HCT116 (cell line): ENCODE data around the gene ZSWIM8. TPM values are rescaled to one million over a fixed set of nuclear protein-coding genes. Genes with fewer than 3 reads are reported as not detected.

Experiments
- ATAC-seq: fragments of 200-7000 bp; cut with Tn5 transposase; 2 replicates; pipeline ENCODE4 v1.9.1; 2020; ENCODE audit warnings: mild to moderate bottlenecking, moderate library complexity
- BruUV-seq: library from RNA; stranded (reverse); fragments of 400-500 nt; replicated peaks from 2 replicates; lab custom pipeline; 2021; lab: Mats Ljungman, UMichigan
- CTCF ChIA-PET: fragments of 300-600 bp; sonication (Branson Sonifier 250); formaldehyde crosslinking; loops from one replicate; lab custom pipeline; 2021; ENCODE audit warnings: antibody characterized with exemption; lab: Charles Lee
- POLR2A ChIA-PET: fragments of 300-600, 350-600 bp; sonication (Branson Sonifier 250); formaldehyde crosslinking; loops from one replicate; lab custom pipeline; 2021; ENCODE audit warnings: antibody characterized with exemption; lab: Charles Lee
- RAD21 ChIA-PET, 2 experiments: fragments of 300-600 bp; sonication (Branson Sonifier 250); formaldehyde crosslinking; loops; one replicate each; lab custom pipeline; 2023; ENCODE audit warnings: low total read pairs in 2 of 2; ENCODE audit not compliant: uncharacterized antibody in 2 of 2, unreplicated experiment in 2 of 2, low non-redundant PET in 1 of 2; lab: Charles Lee
- DNase-seq: peaks from one replicate; pipeline ENCODE4 v3.0.0-alpha.2; 2010; ENCODE audit warnings: low read depth, low spot score
- H2AFZ ChIP-seq: fragments of 200-600 bp; shearing (Covaris generic), sonication (generic); 2 replicates; pipeline ENCODE4 v1.6.1; 2017; ENCODE audit warnings: low read depth, mixed run types, mixed read lengths, antibody characterized with exemption, low read length; ENCODE audit not compliant: poor library complexity, severe bottlenecking
- H3K27ac ChIP-seq: 2 replicates; pipeline ENCODE4 v1.5.1; 2012; ENCODE audit warnings: low read depth, low read length
- H3K27me3 ChIP-seq: fragments of 200-600 bp; sonication (generic); 2 replicates; pipeline ENCODE4 v1.6.1; 2016; ENCODE audit warnings: mixed run types, low read length, mixed read lengths; ENCODE audit not compliant: insufficient read depth
- H3K36me3 ChIP-seq, 2 experiments: fragments of 200-500 bp in 1 of 2; fragments of 200-600 bp in 1 of 2; sonication (Bioruptor generic) in 1 of 2; sonication (generic) in 1 of 2; 2 replicates each; pipeline versions ENCODE4 v1.5.1 to v1.6.1; 2014 to 2016; ENCODE audit warnings: low read length in 2 of 2, inconsistent platforms in 1 of 2, mixed read lengths in 1 of 2, mixed run types in 1 of 2; ENCODE audit not compliant: insufficient read depth in 2 of 2, control insufficient read depth in 1 of 2
- H3K4me1 ChIP-seq, 2 experiments: fragments of 200-600 bp in 1 of 2; sonication (generic) in 1 of 2; 2 replicates each; pipeline versions ENCODE4 v1.5.1 to v1.6.1; 2012 to 2017; ENCODE audit warnings: low read length in 2 of 2, inconsistent platforms in 1 of 2, mild to moderate bottlenecking in 1 of 2, mixed read lengths in 1 of 2, mixed run types in 1 of 2, moderate library complexity in 1 of 2; ENCODE audit not compliant: insufficient read depth in 2 of 2, control insufficient read depth in 1 of 2
- H3K4me2 ChIP-seq: fragments of 200-600 bp; sonication (generic); 2 replicates; pipeline ENCODE4 v1.6.1; 2017; ENCODE audit warnings: mixed run types, low read length, mixed read lengths
- H3K4me3 ChIP-seq, 2 experiments: fragments of 200-600 bp in 1 of 2; sonication (generic) in 1 of 2; replicated peaks in 1 of 2; 2 replicates each; pipeline ENCODE4 v1.5.1; 2011 to 2016; ENCODE audit warnings: low read length in 2 of 2, control low read depth in 1 of 2, low read depth in 1 of 2, mild to moderate bottlenecking in 1 of 2, mixed read lengths in 1 of 2, mixed run types in 1 of 2
- H3K79me2 ChIP-seq: fragments of 200-600 bp; sonication (generic); 2 replicates; pipeline ENCODE4 v1.6.1; 2017; ENCODE audit warnings: mild to moderate bottlenecking, mixed run types, low read length, moderate library complexity, mixed read lengths; ENCODE audit not compliant: insufficient read depth
- H3K9ac ChIP-seq: fragments of 200-600 bp; sonication (generic); 2 replicates; pipeline ENCODE4 v1.6.1; 2016; ENCODE audit warnings: low read length, mixed read lengths
- H3K9me2 ChIP-seq: fragments of 200-600 bp; sonication (generic), shearing (Covaris generic); 2 replicates; pipeline ENCODE4 v1.6.1; 2017; ENCODE audit warnings: mixed run types, mild to moderate bottlenecking, moderate library complexity; ENCODE audit not compliant: insufficient read depth
- H3K9me3 ChIP-seq, 2 experiments: fragments of 200-500 bp in 1 of 2; fragments of 200-600 bp in 1 of 2; sonication (Bioruptor generic) in 1 of 2; sonication (generic) in 1 of 2; 2 replicates each; pipeline ENCODE4 v1.6.1; 2014 to 2017; ENCODE audit warnings: low read length in 2 of 2, mixed read lengths in 2 of 2, inconsistent platforms in 1 of 2, low read depth in 1 of 2, mild to moderate bottlenecking in 1 of 2, mixed run types in 1 of 2, moderate library complexity in 1 of 2; ENCODE audit not compliant: control insufficient read depth in 1 of 2, insufficient read depth in 1 of 2
- H4K20me1 ChIP-seq: fragments of 200-600 bp; sonication (generic), shearing (Covaris generic); 2 replicates; pipeline ENCODE4 v1.6.1; 2017; ENCODE audit warnings: mixed run types, mild to moderate bottlenecking, moderate library complexity; ENCODE audit not compliant: insufficient read depth
- CBX3 ChIP-seq: IDR thresholded peaks from 2 replicates; pipeline ENCODE4 v1.6.1; 2012; ENCODE audit warnings: low read depth
- CEBPB ChIP-seq: IDR thresholded peaks from 2 replicates; pipeline ENCODE4 v1.6.1; 2012; ENCODE audit warnings: low read depth
- EGR1 ChIP-seq: IDR thresholded peaks from 2 replicates; pipeline ENCODE4 v1.6.1; 2012; ENCODE audit warnings: low read depth
- ELF1 ChIP-seq: IDR thresholded peaks from 2 replicates; pipeline ENCODE4 v1.6.1; 2012; ENCODE audit warnings: low read depth, borderline replicate concordance
- EZH2 ChIP-seq: fragments of 200-600 bp; sonication (generic); IDR thresholded peaks from 2 replicates; pipeline ENCODE4 v1.6.1; 2017; ENCODE audit warnings: antibody characterized with exemption, mixed run types
- EZH2phosphoT487 ChIP-seq: fragments of 200-600 bp; IDR thresholded peaks from 2 replicates; pipeline ENCODE4 v1.6.1; 2018; ENCODE audit warnings: antibody characterized with exemption, borderline replicate concordance
- FOSL1 ChIP-seq: IDR thresholded peaks from 2 replicates; pipeline ENCODE4 v1.6.1; 2012; ENCODE audit warnings: low read depth
- POLR2AphosphoS5 ChIP-seq: IDR thresholded peaks from 2 replicates; pipeline ENCODE4 v1.6.1; 2011; ENCODE audit warnings: mild to moderate bottlenecking, low read depth, low read length, moderate library complexity
- RAD21 ChIP-seq: IDR thresholded peaks from 2 replicates; pipeline ENCODE4 v1.6.1; 2012; ENCODE audit warnings: low read depth, mild to moderate bottlenecking
- REST ChIP-seq: IDR thresholded peaks from 2 replicates; pipeline ENCODE4 v1.6.1; 2012; ENCODE audit warnings: low read depth
- SP1 ChIP-seq: IDR thresholded peaks from 2 replicates; pipeline ENCODE4 v1.6.1; 2012; ENCODE audit warnings: low read depth
- SRF ChIP-seq: IDR thresholded peaks from 2 replicates; pipeline ENCODE4 v1.6.1; 2012; ENCODE audit warnings: low read depth
- TCF7L2 ChIP-seq: IDR thresholded peaks from 2 replicates; pipeline ENCODE4 v1.7.0; 2011; ENCODE audit warnings: borderline replicate concordance, inconsistent platforms; ENCODE audit not compliant: insufficient read depth, insufficient read length; ENCODE audit errors: extremely low read depth
- YY1 ChIP-seq: IDR thresholded peaks from 2 replicates; pipeline ENCODE4 v1.6.1; 2011; ENCODE audit warnings: low read length, low read depth, moderate library complexity, mild to moderate bottlenecking; ENCODE audit not compliant: insufficient replicate concordance; ENCODE audit errors: extremely low read depth
- ZFX ChIP-seq: fragments of 450-650 bp; IDR thresholded peaks from 2 replicates; pipeline ENCODE4 v1.6.1; 2017
- intact Hi-C: fragments of 100-400 bp; cut with micrococcal nuclease; formaldehyde crosslinking; loops from 2 replicates; pipeline ENCODE4 v1.10.0; 2022
- total RNA-seq: library from RNA; stranded (reverse); gene quantifications from one replicate; pipeline ENCODE4 v1.2.1, GENCODE V29; 2021; ENCODE audit not compliant: unreplicated experiment
- TF ChIP-seq, protein P1 (sequence below): IDR thresholded peaks from 2 replicates; pipeline ENCODE4 v1.6.1; 2011; ENCODE audit warnings: mild to moderate bottlenecking, low read length, moderate library complexity; ENCODE audit not compliant: insufficient replicate concordance; ENCODE audit errors: extremely low read depth

ZSWIM8 gene
- total RNA-seq, 1 experiment from 2014 or later, result 49.9 TPM

DNA sequence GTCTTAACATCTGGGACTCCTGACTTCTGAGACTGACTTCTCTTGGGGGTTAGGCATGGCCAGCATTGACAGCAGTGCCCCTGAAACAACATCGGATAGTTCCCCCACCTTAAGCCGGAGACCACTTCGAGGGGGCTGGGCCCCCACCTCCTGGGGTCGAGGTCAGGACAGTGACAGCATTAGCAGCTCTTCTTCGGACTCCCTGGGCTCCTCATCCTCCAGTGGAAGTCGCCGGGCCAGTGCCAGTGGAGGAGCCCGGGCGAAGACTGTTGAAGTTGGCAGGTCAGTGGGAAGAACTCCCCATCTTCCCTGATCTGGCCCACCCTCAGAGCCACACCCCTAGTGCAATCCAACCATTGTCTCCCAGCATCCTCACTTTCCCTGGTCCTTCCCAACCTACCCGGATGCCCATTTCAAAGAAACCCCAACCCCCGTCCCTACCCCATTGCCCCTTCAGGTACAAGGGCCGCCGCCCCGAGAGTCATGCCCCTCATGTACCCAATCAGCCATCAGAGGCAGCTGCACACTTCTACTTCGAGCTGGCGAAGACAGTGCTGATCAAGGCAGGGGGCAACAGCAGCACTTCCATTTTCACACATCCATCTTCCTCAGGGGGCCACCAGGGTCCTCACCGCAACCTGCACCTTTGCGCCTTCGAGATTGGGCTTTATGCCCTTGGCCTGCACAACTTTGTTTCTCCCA is 12.1 kb downstream of the ZSWIM8 start:
- DNase-seq (no peak), ATAC-seq (no peak)
- H3K9ac ChIP-seq, result no peak overlapping the region
- CTCF ChIA-PET, result no interaction called here
- no peak overlapping the region for H2AFZ ChIP-seq
- no peaks in the 10 kb centered on the region for H3K9me3 ChIP-seq
- no peaks in the 10 kb centered on the region for H4K20me1 ChIP-seq
- H3K27me3 ChIP-seq, result no peaks in the 10 kb centered on the region
- H3K27ac ChIP-seq, result no peak overlapping the region
- H3K36me3 ChIP-seq, result peaks cover 22 to 34% of the 10 kb centered on the region in 2 experiments
- no TSS peak for BruUV-seq
- RAD21 ChIA-PET, result no interaction called here
- POLR2A ChIA-PET, result no interaction called here
- no peaks in the 10 kb centered on the region for H3K4me1 ChIP-seq
- no peaks in the 10 kb centered on the region for H3K79me2 ChIP-seq
- intact Hi-C loops, result no loop called here
- H3K4me2 ChIP-seq, result no peak overlapping the region
- no peak for TF ChIP-seq TCF7L2
- TF ChIP-seq CEBPB, result no peak
- TF ChIP-seq, protein P1, sequence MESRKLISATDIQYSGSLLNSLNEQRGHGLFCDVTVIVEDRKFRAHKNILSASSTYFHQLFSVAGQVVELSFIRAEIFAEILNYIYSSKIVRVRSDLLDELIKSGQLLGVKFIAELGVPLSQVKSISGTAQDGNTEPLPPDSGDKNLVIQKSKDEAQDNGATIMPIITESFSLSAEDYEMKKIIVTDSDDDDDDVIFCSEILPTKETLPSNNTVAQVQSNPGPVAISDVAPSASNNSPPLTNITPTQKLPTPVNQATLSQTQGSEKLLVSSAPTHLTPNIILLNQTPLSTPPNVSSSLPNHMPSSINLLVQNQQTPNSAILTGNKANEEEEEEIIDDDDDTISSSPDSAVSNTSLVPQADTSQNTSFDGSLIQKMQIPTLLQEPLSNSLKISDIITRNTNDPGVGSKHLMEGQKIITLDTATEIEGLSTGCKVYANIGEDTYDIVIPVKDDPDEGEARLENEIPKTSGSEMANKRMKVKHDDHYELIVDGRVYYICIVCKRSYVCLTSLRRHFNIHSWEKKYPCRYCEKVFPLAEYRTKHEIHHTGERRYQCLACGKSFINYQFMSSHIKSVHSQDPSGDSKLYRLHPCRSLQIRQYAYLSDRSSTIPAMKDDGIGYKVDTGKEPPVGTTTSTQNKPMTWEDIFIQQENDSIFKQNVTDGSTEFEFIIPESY, result no peak
- no peaks in the 10 kb centered on the region for H3K9me2 ChIP-seq
- H3K4me3 ChIP-seq, result no peak overlapping the region

DNA sequence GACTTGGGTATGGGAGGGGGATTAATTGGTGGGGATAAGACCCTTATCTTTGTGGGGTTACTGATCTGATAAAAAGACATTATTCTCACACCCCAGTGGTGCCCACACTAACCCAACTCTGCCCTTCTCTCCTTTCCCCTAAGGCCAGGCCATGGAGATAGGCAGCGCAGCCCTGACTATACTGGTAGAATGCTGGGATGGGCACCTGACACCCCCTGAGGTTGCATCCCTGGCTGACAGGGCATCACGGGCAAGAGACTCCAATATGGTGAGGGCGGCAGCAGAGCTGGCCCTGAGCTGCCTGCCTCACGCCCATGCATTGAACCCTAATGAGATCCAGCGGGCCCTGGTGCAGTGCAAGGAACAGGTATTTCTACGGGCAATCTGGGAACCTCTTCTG is 12.7 kb downstream of the ZSWIM8 start:
- intact Hi-C loops, result no loop called here
- Histone ChIP-seq H2AFZ (no peak overlapping the region), H3K27me3 (no peaks in the 10 kb centered on the region), H3K4me1 (no peaks in the 10 kb centered on the region), H3K9ac (no peak overlapping the region), H3K36me3 (peaks cover 21 to 40% of the 10 kb centered on the region in 2 experiments), H3K4me2 (no peak overlapping the region), H3K27ac (no peak overlapping the region), H3K4me3 (no peak overlapping the region), H3K9me3 (no peaks in the 10 kb centered on the region), H4K20me1 (no peaks in the 10 kb centered on the region), H3K79me2 (no peaks in the 10 kb centered on the region), H3K9me2 (no peaks in the 10 kb centered on the region)
- CTCF ChIA-PET, result no interaction called here
- BruUV-seq, result no TSS peak
- ATAC-seq (no peak), DNase-seq (no peak)
- POLR2A ChIA-PET, result no interaction called here
- RAD21 ChIA-PET, result no interaction called here
- TF ChIP-seq RAD21 (no peak), FOSL1 (no peak), POLR2AphosphoS5 (no peak), ZFX (no peak), TCF7L2 (no peak), REST (no peak), YY1 (no peak), EZH2phosphoT487 (no peak), CBX3 (no peak), SRF (no peak), CEBPB (no peak), ELF1 (no peak), EZH2 (no peak), SP1 (no peak), EGR1 (no peak)
